GM19043 (cell line): ENCODE data around the gene C2orf92.
"Not testable (repeated sequence)": the region's sequence is repeated elsewhere in the genome, so short reads cannot be mapped to it uniquely, and the experiment has no call there.

Source experiments
- ATAC-seq: cut with Tn5 transposase; IDR thresholded peaks from one replicate; pipeline ENCODE4 v1.9.1; 2021; ENCODE audit warnings: low read depth; ENCODE audit not compliant: unreplicated experiment

C2orf92 gene

GRCh38 chr2:97659256-97660043 is 10.1 kb upstream of the C2orf92 start:
- no peak for ATAC-seq

GRCh38 chr2:97660044-97660774 is 9.3 kb upstream of the C2orf92 start:
- ATAC-seq = no peak

GRCh38 chr2:97660775-97661389 is 8.6 kb upstream of the C2orf92 start:
- no peak for ATAC-seq

DNA sequence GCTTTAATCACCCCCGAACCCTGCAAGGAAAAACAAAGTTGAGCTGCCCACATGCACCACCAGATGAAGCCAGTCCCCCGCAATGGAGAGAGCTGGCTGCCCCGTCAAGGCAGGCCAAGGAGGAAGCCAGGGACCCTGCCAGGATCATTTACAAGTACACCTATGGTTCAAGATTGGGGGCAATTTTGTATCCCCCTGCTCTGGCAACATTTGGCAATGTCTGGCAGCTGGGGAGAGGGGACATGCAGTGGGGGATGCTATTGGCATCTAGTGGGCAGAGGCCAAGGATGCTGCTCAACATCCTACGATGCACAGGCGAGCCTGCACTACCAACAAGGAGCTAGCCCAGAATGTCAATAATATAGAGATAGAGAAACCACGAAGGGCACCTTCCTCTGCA is 7.6 kb upstream of the C2orf92 start:
- ATAC-seq = no peak

DNA sequence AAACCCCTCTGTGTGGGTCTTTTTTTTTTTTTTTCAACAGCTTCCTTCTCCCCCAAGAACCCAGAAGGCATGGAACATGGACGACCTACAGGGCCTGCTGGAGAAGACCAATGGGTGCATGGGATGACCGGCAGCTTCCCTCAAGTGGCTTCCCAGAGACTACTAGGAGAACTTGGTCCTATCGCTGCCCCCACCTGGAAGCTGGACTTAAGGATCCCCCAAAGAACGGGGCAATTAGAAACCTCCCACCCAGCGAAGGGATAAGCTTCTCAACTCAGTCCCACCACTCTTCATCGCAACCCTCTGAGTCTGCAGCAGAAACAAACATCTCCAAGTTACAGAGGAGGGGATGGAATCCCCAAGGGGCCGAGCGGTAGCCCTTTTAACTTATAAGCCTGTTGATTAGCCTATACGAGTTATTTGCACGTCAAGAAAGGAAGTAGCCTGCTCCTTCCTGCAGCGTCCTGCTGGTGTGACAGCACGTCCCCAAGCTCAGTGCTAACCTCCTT is 7.1 kb upstream of the C2orf92 start:
- no peak for ATAC-seq

DNA sequence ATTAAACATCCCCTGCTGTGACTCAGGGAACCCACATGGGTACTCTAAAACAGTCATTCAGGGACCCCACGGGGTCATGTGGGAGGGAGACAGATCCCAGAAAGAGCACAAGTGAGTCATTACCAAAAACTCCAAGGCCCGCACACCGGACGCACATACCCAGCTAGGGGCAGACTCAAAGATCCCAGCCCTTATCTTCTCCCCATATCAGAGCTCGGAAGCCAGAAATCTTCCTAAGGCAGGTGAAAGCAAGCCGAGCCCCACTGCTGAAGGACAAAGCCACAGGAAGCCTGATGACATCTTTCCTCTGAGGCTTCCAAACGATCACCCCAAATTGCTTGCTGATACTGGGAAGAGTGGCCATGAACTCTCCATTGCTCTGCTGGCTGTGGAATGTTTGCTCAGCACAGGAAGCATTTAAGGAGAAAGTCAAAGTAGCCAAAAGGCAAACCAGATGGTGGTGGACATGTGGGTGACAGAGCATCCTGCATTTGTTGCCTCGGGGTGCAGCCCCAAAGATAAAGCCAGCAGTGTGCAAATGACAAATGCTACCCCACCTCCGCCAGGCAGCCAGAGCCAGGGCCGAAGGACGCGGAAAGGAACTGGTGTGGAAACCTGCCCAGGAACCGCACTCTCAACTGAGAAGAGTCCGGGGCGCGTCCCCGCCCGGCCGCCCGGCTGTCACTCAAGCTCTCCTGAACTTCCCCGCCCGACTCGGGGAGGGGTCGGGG is 6.5 kb upstream of the C2orf92 start:
- ATAC-seq = peak; percentile 36

GRCh38 chr2:97663626-97663961 is 5.9 kb upstream of the C2orf92 start:
- ATAC-seq = peak; percentile 28

- ATAC-seq = peak; percentile 88
These were observed 5.4 kb upstream of the C2orf92 start, which contains the start of gene ACTR1B for GRCh38 chr2:97663962-97664635. Gene ACTR1B, minus strand, starts transcription at chr2:97664044. Its CDS starts 154 bp downstream, at chr2:97663890.

DNA sequence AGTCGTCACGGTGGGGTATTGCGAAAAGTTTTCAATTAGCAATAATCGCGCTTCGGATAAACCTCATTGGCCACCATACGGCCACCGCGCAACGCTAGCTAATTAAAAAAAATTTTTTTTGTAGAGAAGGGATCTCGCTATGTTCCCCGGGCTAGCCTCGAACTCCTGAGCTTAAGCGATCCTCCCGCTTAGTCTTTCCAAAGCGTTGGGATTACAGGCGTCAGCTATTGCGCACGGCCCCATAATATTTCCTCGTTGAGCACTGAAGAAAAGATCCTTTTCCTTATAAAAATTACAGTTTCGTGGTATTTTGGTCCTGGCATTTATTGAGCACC is 4.9 kb upstream of the C2orf92 start:
- ATAC-seq = no peak

- ATAC-seq = no peak
These were observed 958 bp downstream of the C2orf92 start for GRCh38 chr2:97670471-97670870.

- no peak for ATAC-seq
These were observed 2.0 kb downstream of the C2orf92 start for GRCh38 chr2:97671526-97671925.

DNA sequence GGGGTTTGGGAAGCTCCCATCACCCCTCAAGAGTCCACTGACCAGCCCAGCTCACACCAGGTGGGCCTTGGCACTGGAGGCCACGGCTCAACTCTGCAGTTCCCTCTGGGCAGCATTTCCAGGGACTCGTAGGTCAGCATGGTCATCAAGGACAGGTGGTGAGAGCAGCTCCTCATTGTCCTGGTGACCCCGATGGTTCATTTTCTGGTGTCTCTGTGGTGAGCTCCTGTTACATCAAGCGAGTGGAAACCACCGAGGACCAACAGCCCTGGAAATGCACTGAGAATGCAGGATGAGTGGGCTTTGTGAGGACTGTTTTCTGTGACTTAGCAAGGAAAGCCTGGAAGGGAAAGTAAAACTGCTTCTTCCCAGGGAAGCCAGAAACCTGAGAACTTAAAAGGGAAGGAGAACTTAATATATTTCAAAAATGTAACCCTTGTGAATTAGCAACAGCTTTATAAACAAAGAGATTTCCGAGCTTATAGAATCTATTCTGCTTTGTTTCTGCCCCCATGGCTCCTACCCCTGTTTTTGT is 3.2 kb downstream of the C2orf92 start:
- not testable (repeated sequence) for ATAC-seq

- no peak for ATAC-seq
These were observed 3.8 kb downstream of the C2orf92 start for GRCh38 chr2:97673182-97673914.

- ATAC-seq = no peak
These were observed 4.4 kb downstream of the C2orf92 start for GRCh38 chr2:97673915-97674283.

DNA sequence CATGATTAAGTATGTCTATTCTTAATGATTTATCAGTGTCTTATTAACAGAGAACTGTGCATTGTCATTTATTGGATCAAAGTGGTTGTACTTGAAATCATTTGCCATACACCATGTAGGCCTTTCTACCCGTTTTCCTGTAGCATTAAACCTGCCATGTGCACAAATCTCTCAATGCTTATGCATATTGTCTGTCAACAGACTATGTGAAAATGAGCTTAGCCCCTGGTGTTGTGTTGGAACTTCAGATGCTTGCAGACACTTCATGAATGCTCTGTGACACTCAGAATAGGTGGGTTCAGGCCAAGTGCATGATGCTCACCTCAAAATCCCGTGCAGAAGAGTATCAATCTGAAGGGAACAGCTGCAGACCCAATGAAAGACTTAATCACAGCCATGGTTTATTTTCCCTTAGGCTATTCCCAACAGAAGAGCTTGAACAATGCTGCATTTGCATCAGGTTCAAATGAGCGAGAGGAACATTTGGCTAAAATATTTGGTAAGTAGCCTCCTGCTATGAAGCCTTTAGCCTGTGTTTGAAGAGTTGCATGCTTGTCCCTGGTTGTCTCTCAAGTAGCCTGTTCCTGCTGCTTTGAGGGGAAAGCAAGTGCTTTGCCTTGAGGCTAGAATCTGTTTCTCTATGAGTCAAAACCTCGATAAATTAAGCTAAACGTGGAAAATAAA is 6.1 kb downstream of the C2orf92 start:
- ATAC-seq = no peak

DNA sequence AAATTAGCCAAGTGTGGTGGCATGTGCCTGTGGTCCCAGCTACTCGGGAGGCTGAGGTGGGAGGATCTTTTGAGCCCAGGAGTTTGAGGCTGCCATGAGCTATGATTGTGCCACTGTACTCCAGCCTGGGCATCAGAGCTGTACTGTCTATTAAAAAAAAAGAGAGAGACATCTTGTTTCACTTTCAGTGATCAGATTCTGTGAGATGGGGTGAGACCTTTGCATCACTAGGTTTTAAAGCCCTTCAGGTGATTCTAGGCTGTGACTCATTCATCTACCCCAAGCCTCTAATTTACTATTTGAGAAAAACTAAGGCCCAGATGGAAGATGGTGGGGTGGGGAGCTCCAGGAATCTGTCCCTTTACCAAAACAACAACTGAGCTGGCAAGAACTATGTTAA is 7.1 kb downstream of the C2orf92 start:
- ATAC-seq = no peak

DNA sequence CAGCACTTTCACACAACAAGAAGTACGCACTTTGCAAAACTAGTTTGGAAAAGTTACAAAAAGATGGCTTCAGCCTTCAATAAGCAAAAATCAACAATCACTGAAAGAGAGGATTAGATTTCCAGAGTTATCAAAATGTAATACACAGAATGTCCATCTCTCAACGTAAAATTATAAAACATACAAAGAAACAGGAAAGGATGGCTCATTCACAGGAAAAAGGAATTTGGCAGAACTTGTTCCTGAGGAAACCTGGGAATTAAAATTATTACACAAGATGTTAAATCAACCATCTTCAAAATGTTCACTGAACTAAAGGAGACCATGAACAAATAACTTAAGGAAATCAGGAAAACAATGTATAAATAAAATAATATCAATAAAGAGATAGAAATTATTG is 8.0 kb downstream of the C2orf92 start:
- no peak for ATAC-seq

DNA sequence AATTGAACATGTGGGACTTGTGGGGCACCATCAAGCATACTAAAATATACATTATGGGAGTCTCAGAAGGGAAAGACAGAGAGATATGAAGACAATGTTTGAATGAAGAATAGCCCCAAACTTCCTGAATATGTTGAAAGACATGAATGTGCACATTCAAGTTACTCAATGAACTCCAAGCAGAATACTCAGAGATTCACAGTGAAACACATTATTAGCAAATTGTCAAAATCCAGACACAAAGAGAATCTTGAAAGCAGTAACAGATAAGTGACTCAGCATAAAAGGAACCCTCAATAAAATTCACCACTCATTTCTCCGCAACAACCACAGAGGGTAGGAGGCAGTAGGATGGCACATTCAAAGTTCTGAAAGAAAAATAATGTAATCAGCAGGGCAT is 8.8 kb downstream of the C2orf92 start:
- ATAC-seq = no peak

DNA sequence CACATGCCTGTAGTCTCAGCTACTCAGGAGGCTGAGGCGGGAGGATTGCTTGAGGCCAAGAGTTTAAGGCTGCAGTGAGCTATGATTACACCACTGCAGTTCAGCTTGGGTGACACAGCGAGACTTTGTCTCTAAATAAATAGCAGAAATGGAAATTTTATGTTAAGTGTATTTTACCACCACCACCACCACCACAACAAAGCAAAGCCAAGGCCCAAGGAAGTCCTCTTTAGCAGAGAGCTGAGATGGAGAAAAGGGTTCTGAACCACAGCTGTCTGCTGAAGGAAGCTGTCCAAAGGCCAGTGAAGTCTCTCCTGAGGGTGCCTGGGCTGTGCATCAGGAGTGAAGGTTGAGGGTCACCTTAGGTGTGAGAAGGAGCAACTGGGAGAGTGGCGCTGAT is 17.7 kb downstream of the C2orf92 start:
- ATAC-seq = not testable (repeated sequence)
